Stomach (tissue), 9 donors: ENCODE data around the gene ARPC5. TPM values are rescaled to one million over a fixed set of nuclear protein-coding genes. Genes with fewer than 3 reads are reported as not detected.
"Not testable (repeated sequence)": the region's sequence is repeated elsewhere in the genome, so short reads cannot be mapped to it uniquely, and the experiment has no call there.

Experiments
- DNase-seq, 2 donors: peaks; one replicate each; pipeline versions ENCODE4 v3.0.0 to v3.0.0-alpha.2; 2013 to 2019
- H3K27ac ChIP-seq, 5 donors: fragments of 200-600 bp in 4 of 5; sonication (generic) in 4 of 5; one replicate each; pipeline ENCODE4 v1.5.1; 2013 to 2019; ENCODE audit warnings: mild to moderate bottlenecking in 1 of 5, moderate library complexity in 1 of 5
- H3K27me3 ChIP-seq, 3 donors: fragments of 200-600 bp; sonication (generic); one replicate each; pipeline ENCODE4 v1.5.1; 2017 to 2019; ENCODE audit warnings: mixed run types in 1 of 3
- H3K36me3 ChIP-seq, 4 donors: fragments of 200-600 bp; sonication (generic); 1 replicate in 3 of 4; 2 replicates in 1 of 4; pipeline ENCODE4 v1.5.1; 2016 to 2019
- H3K4me1 ChIP-seq, 4 donors: fragments of 200-600 bp; sonication (generic); one replicate each; pipeline ENCODE4 v1.5.1; 2016 to 2019
- H3K4me3 ChIP-seq, 4 donors: fragments of 200-600 bp; sonication (generic) in 3 of 4; one replicate each; pipeline ENCODE4 v1.5.1; 2016 to 2019; ENCODE audit warnings: mild to moderate bottlenecking in 1 of 4
- H3K9me3 ChIP-seq, 4 donors: fragments of 200-600 bp; sonication (generic); one replicate each; pipeline ENCODE4 v1.5.1; 2016 to 2019
- CTCF ChIP-seq, 7 experiments: fragments of 450-650 bp in 4 of 7; fragments of 200-600 bp in 3 of 7; sonication (generic) in 3 of 7; IDR thresholded peaks; one replicate each; pipeline ENCODE4 v1.5.1; 2016 to 2019; ENCODE audit warnings: antibody characterized with exemption in 7 of 7, control low read depth in 2 of 7, mild to moderate bottlenecking in 1 of 7
- EP300 ChIP-seq: sonication (generic); formaldehyde crosslinking; IDR thresholded peaks from one replicate; pipeline ENCODE4 v1.6.1; 2017; ENCODE audit warnings: antibody characterized with exemption
- POLR2A ChIP-seq, 4 donors: fragments of 450-650 bp; IDR thresholded peaks; one replicate each; pipeline ENCODE4 v1.6.1; 2016; ENCODE audit warnings: antibody characterized with exemption in 4 of 4, control low read depth in 2 of 4, mild to moderate bottlenecking in 1 of 4, moderate library complexity in 1 of 4
- POLR2AphosphoS5 ChIP-seq, 3 donors: sonication (generic); formaldehyde crosslinking; IDR thresholded peaks; one replicate each; pipeline ENCODE4 v1.6.1; 2016; ENCODE audit warnings: antibody characterized with exemption in 3 of 3
- WGBS, 5 donors: extraction: QIAGEN DNeasy Blood & Tissue Kit in 3 of 5; methylation state at CpG; one replicate each; pipeline versions ENCODE4 v1.1.5 to v1.1.7; 2013 to 2018; 5-methylcytosine and 5-hydroxymethylcytosine counted together
- intact Hi-C: fragments of 100-400 bp; cut with DNase I; formaldehyde crosslinking; loops from one replicate; pipeline ENCODE4 v1.15.1; 2023; ENCODE audit warnings: low total_unique reads
- polyA plus RNA-seq, 3 donors: library from polyadenylated mRNA; stranded (reverse); fragments of 200-250 nt; gene quantifications; one replicate each; pipeline ENCODE4 v1.2.3, GENCODE V29; 2013
- total RNA-seq, 5 donors: library from RNA; depleted of rRNA; stranded (reverse); fragments of >200 nt; gene quantifications; one replicate each; pipeline versions ENCODE4 v1.1.0 to v1.2.3, GENCODE V29; 2014 to 2016
- donor health status: healthy with polysubstance abuse.
- donor health status: Bipolar disorder and iron deficiency.
- donor health status: healthy.

Gene ARPC5
- total and polyA plus RNA-seq, 8 donors = 26.3 to 106 (median 80.6) TPM

- Histone ChIP-seq H3K9me3 (no peaks in the 10 kb centered on the region), H3K27ac (no peak overlapping the region), H3K4me1 (peaks cover 25 to 84% (median 58%) of the 10 kb centered on the region in 4 donors), H3K27me3 (no peaks in the 10 kb centered on the region), H3K4me3 (no peak overlapping the region), H3K36me3 (peaks cover 16 to 73% (median 64%) of the 10 kb centered on the region in 4 donors)
- no peak for DNase-seq
- intact Hi-C loops = no loop called here
- TF ChIP-seq EP300 (no peak), POLR2A (IDR thresholded peaks at IDR 0.05) (no peak), POLR2AphosphoS5 (IDR thresholded peaks at IDR 0.05) (no peak), CTCF (IDR thresholded peaks at IDR 0.05) (no peak)
Observed at GRCh38 chr1:183628537-183628936, 7.0 kb downstream of the ARPC5 start.

- H3K4me3 ChIP-seq, DNase-seq, H3K9me3 ChIP-seq, H3K27me3 ChIP-seq, intact Hi-C loops: not testable (repeated sequence)
- WGBS, 5 donors = 7 to 38% (median 16%) methylated on average over 3 of the region's 3 CpGs
- H3K27ac ChIP-seq = peak overlapping the region in 3 of 5 donors; percentile 9 to 57 (median 48)
- H3K36me3 ChIP-seq = peaks cover 16 to 72% (median 66%) of the 10 kb centered on the region in 4 donors
- H3K4me1 ChIP-seq = peaks cover 7 to 84% (median 48%) of the 10 kb centered on the region in 4 donors
Observed at GRCh38 chr1:183626236-183626635, 9.3 kb downstream of the ARPC5 start.

GRCh38 chr1:183622884-183623785, 12.4 kb downstream of the ARPC5 start:
- peaks cover 0 to 53% (median 30%) of the 10 kb centered on the region in 4 donors for H3K4me1 ChIP-seq
- no peak overlapping the region for H3K4me3 ChIP-seq
- peaks cover 6 to 41% (median 37%) of the 10 kb centered on the region in 4 donors for H3K36me3 ChIP-seq
- DNase-seq = peak; percentile 50 to 92
- peak overlapping the region in 2 of 5 donors; percentile 8 to 14 for H3K27ac ChIP-seq
- no peaks in the 10 kb centered on the region for H3K27me3 ChIP-seq
- WGBS, 5 donors = 53 to 61% (median 59%) methylated on average over 10 of the region's 10 CpGs
- intact Hi-C loops = no loop called here
- no peaks in the 10 kb centered on the region for H3K9me3 ChIP-seq
- TF ChIP-seq POLR2AphosphoS5 (IDR thresholded peaks at IDR 0.05) (peak in 1 of 3 donors; percentile 43), EP300 (no peak), CTCF (IDR thresholded peaks at IDR 0.05) (peak in 5 of 7 experiments; percentile 35 to 60 (median 43))

GRCh38 chr1:183622013-183622412, 13.6 kb downstream of the ARPC5 start:
- intact Hi-C loops = no loop called here
- Histone ChIP-seq H3K27me3 (no peaks in the 10 kb centered on the region), H3K4me1 (peaks cover 0 to 43% (median 26%) of the 10 kb centered on the region in 4 donors), H3K4me3 (no peak overlapping the region), H3K9me3 (no peaks in the 10 kb centered on the region), H3K27ac (no peak overlapping the region), H3K36me3 (peaks cover 3 to 30% (median 26%) of the 10 kb centered on the region in 4 donors)
- WGBS, 5 donors = 70 to 83% (median 78%) methylated on average over 1 of the region's 1 CpG
- no peak for TF ChIP-seq POLR2AphosphoS5 (IDR thresholded peaks at IDR 0.05)
- no peak for TF ChIP-seq POLR2A (IDR thresholded peaks at IDR 0.05)
- no peak for TF ChIP-seq CTCF (IDR thresholded peaks at IDR 0.05)
- no peak for TF ChIP-seq EP300
- DNase-seq = no peak

- 70 to 75% (median 73%) methylated on average over 2 of the region's 2 CpGs for WGBS, 5 donors
- H3K9me3 ChIP-seq = no peaks in the 10 kb centered on the region
- no peak overlapping the region for H3K27ac ChIP-seq
- no peak overlapping the region for H3K4me3 ChIP-seq
- no peak for TF ChIP-seq POLR2AphosphoS5 (IDR thresholded peaks at IDR 0.05)
- TF ChIP-seq CTCF (IDR thresholded peaks at IDR 0.05) = no peak
- TF ChIP-seq POLR2A (IDR thresholded peaks at IDR 0.05) = no peak
- no peak for TF ChIP-seq EP300
- H3K36me3 ChIP-seq = peaks cover 0 to 19% (median 17%) of the 10 kb centered on the region in 4 donors
- DNase-seq = no peak
- peaks cover 0 to 26% (median 9%) of the 10 kb centered on the region in 4 donors for H3K4me1 ChIP-seq
- no peaks in the 10 kb centered on the region for H3K27me3 ChIP-seq
- intact Hi-C loops = no loop called here
Observed at GRCh38 chr1:183620311-183620710, 15.3 kb downstream of the ARPC5 start.
